Measurements from ENCODE around the gene TRIM10.

DNA sequence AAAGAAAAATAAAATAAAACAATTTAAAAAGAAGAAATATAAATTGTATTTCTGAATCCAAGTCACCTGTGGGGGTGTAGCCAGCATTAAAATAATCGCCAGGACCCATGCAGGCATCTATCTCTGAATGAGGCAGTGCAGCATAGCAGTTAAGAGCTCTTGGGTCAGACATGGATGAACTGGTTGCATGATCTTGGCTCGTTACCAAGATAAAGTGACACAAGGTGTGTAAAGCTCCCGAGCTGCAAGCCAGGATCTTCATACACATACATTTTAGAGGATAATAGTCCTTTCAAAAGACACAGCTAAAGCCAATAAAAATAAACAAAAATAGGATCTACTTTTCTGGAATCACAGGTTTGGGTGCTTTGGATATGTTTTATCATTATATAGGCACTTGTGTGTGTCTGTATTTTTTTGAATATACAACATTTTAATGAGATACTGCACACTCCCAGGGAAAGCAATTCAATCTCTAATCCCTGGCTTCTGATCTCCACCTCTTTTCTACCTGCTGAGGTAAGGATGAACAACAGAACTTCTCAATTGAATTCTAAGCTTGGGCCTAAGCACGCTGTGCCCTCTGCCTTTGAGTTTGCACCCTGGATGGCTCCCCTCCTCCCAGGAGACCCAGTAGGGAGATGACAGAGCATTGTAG, 8.9 kb downstream of the TRIM10 start:
- TF ChIP-seq, protein P1, sequence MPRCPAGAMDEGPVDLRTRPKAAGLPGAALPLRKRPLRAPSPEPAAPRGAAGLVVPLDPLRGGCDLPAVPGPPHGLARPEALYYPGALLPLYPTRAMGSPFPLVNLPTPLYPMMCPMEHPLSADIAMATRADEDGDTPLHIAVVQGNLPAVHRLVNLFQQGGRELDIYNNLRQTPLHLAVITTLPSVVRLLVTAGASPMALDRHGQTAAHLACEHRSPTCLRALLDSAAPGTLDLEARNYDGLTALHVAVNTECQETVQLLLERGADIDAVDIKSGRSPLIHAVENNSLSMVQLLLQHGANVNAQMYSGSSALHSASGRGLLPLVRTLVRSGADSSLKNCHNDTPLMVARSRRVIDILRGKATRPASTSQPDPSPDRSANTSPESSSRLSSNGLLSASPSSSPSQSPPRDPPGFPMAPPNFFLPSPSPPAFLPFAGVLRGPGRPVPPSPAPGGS (IDR thresholded peaks at IDR 0.05; ENCODE audit: borderline replicate concordance, insufficient read depth, low read depth, low read length, poor library complexity, severe bottlenecking), result no peak
- TF ChIP-seq, protein P2, sequence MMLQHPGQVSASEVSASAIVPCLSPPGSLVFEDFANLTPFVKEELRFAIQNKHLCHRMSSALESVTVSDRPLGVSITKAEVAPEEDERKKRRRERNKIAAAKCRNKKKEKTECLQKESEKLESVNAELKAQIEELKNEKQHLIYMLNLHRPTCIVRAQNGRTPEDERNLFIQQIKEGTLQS (IDR thresholded peaks at IDR 0.05; ENCODE audit: borderline replicate concordance, extremely low read depth, low read depth, low read length), result no peak
- no peak for TF ChIP-seq CBX5 (IDR thresholded peaks at IDR 0.05; ENCODE audit: low read depth)
- no peak for TF ChIP-seq SPI1 (IDR thresholded peaks at IDR 0.05; ENCODE audit: borderline replicate concordance, insufficient read depth, low read depth, low read length)
- no peak for TF ChIP-seq NR2C2 (IDR thresholded peaks at IDR 0.05; ENCODE audit: borderline replicate concordance, control insufficient read depth, insufficient read length, low read depth)
- no peak for TF ChIP-seq SIN3A (IDR thresholded peaks at IDR 0.05; ENCODE audit: low read depth, low read length)
- TF ChIP-seq, protein P3, sequence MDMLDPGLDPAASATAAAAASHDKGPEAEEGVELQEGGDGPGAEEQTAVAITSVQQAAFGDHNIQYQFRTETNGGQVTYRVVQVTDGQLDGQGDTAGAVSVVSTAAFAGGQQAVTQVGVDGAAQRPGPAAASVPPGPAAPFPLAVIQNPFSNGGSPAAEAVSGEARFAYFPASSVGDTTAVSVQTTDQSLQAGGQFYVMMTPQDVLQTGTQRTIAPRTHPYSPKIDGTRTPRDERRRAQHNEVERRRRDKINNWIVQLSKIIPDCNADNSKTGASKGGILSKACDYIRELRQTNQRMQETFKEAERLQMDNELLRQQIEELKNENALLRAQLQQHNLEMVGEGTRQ (IDR thresholded peaks at IDR 0.05; ENCODE audit: borderline replicate concordance, low read depth, low read length), result no peak
- no peak for TF ChIP-seq RFX5 (IDR thresholded peaks at IDR 0.05; ENCODE audit: low read depth, low read length)
